NCI-H1105 treated with DMSO at 0.1 percent for 48 hours (cell line): ENCODE measurements around the gene GRIK5.
A peak's percentile ranks its signal among the peaks of the same experiment; 100 is the strongest.
"Not testable (repeated sequence)": the region's sequence is repeated elsewhere in the genome, so short reads cannot be mapped to it uniquely, and the experiment has no call there.

Experiments
- DNase-seq: peaks from one replicate; lab custom pipeline; 2025; lab: John Stamatoyannopoulos, UW

Gene GRIK5

DNA sequence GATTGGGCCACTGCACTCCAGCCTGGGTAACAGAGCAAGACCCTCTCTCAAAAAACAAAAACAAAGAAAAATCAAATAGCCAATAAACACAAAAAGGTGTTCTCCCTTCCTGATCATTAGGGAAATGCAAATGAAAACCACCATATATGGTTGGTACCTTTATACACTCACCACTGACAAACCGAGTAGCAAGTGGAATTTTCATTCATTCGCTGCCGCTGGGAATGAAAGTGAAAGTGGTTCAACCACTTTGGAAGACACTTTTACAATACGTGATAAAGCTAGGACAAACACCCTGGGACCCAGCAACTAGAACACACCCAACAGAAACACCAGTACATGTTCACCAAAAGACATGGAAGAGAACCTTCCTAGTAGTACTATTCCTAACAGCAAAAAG is 21.0 kb downstream of the GRIK5 start:
- DNase-seq: no peak

DNA sequence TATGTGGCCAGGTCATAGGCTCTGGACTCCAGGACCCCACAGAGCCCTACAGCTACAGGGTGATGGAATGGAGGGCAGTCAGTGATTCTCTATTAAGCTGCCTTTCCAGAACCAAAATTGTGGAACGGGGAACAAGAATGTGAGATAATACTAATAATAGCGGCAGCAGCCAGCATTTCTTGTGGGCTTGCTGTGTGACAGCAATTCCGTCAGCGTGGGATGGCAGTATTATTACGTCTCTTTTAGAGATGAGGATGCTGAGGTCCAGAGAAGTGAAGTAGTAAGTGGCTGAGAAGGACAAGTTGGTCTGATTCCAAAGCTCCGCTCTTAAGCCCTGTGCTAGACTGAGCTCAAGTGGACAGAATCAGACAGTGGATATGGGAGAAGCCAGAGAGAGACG is 24.4 kb downstream of the GRIK5 start:
- no peak for DNase-seq

DNA sequence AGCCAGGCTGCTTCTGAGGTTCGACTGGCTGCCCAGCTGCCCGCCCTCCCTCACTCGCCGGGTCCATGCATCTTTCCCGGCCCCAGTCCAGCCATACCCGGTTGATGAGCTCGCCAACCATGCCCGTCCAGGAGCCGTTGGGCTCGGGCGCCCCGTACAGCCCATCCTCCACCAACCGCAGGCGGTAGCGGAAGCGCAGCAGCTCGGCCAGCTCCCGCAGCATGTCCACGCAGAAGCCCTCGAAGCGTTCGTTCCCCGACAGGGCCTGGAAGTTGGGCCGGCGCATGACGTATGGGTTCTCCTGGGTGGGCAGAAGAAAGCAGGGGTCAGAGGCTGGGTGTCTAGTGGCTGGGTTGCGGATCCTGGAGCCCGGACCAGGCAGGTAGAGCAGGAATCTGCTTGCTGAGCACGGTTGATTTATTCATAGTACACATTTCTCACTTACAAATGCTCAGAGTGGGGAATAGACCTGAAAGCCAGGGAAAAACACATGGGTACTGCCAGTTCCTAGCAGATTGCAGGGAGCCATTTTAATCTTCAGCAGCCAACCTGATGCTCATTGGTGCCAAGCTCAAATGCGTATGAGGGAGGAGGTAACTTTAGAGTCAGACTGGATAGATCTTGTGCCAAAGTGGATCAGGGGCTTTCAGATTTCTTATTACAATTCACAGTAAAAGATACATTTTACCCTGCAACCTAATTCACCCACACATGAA is 27.4 kb downstream of the GRIK5 start:
- no peak for DNase-seq

DNA sequence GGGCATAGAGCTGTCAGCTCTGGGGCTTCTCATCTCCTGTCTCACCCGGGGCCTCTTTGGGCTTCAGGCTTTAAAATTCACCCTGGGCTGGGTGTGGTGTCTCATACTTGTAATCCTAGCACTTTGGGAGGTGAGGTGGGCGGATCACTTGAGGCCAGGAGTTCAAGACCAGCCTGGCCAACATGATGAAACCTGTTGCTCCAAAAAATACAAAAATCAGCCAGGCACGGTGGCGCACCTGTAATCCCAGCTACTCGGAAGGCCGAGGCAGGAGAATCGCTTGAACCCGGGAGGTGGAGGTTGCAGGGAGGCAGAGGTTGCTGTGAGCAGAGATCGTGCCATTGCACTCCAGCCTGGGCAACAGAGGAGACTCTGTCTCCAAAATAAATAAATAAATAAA is 29.5 kb downstream of the GRIK5 start:
- not testable (repeated sequence) for DNase-seq

DNA sequence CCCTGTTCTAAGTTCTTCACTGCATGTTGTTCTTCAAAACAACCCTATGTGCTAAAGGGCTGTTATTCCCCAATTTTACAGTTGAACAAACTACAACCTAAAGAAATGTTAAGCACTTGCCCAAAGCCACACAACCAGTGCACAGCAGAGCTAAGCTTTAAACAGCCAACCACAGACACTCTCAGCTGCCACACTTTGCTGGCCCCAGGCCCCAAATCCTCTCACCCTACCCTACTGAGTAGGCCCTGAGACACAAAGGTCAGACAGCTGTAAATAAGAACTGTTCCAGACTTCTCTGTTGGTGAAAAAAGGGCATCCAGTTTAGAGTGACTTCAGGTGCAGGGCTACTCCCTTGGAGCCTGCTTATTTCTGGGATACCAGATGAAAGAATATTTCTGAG is 30.0 kb downstream of the GRIK5 start:
- no peak for DNase-seq

DNA sequence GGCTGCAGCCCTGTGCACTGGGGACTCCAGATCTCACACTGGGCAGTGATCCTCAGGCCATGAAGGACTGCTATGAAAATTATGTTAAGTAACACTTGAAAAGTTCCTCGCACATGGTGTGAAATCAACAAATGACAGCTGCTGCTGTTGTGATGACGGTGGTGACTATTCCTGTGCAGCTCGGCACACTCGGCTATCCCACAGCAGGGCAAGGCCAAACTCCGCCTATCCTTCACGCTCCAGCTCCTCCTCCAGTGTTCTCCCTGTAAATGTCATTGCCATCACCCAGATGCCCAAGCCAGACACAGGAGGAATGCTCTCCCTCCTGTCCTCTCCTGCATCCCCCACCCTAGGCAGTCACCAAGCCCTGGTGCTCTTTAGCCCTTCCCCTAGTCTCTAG is 31.3 kb downstream of the GRIK5 start:
- DNase-seq: no peak

GRCh38 chr19:42037649-42038048 is 32.4 kb downstream of the GRIK5 start:
- DNase-seq: no peak

GRCh38 chr19:42034640-42035391 is 35.2 kb downstream of the GRIK5 start:
- peak; percentile 78 for DNase-seq

- no peak for DNase-seq
Measured at GRCh38 chr19:42033413-42033812, 36.6 kb downstream of the GRIK5 start.

DNA sequence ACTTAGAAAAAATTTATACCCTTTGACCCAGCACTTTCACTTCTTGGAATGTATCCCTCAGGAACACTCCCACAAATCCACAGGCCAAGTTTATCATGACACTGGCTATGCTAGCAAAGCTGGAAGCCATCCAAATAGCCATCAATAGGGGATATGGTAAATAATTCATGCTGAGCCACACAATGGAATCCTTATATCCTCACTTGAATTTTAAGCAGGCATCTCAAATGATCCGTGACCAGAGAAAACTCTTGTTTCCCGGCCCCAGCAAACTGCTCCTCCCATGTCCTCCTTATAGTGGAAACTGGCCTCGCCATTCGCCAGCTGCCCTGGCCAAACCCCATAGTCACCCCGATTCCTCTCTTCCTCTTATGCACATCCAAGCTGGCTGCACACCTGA is 37.6 kb downstream of the GRIK5 start:
- peak; percentile 95 for DNase-seq

DNA sequence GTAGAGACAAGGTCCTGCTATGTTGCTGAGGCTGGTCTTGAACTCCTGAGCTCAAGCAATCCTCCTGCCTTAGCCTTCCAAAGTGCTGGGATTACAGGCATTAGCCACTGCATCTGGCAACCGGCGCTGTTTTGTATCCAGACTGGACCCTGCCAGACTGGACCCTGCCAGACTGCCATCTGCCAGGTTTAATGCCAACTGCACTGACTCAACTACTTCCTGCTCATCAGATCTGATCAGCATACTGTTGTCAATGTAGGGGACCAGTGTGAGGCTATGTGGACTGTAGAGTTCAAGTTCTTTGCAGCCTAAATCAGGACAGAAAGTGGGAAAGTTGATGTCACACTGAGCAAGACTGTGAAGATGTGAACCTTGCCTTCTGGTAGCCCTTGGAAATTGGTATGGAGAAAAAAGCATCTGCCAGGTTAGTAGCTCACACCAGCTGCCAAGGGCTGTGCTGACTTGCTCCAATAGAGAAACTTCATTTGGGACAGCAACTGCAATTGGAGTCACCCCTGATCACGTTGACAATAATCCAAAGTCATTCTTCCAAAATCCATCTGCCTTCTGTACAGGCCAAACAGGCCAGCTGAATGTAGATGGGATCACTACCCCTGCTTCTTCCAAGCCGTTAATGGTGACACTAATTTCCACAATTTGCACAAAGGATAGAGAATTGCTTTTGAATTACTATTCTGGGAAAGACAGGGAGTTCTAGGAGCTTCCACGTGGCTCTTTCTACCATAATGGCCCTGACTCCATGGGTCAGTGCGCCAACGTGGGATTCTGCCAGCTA is 39.2 kb downstream of the GRIK5 start:
- no peak for DNase-seq

DNA sequence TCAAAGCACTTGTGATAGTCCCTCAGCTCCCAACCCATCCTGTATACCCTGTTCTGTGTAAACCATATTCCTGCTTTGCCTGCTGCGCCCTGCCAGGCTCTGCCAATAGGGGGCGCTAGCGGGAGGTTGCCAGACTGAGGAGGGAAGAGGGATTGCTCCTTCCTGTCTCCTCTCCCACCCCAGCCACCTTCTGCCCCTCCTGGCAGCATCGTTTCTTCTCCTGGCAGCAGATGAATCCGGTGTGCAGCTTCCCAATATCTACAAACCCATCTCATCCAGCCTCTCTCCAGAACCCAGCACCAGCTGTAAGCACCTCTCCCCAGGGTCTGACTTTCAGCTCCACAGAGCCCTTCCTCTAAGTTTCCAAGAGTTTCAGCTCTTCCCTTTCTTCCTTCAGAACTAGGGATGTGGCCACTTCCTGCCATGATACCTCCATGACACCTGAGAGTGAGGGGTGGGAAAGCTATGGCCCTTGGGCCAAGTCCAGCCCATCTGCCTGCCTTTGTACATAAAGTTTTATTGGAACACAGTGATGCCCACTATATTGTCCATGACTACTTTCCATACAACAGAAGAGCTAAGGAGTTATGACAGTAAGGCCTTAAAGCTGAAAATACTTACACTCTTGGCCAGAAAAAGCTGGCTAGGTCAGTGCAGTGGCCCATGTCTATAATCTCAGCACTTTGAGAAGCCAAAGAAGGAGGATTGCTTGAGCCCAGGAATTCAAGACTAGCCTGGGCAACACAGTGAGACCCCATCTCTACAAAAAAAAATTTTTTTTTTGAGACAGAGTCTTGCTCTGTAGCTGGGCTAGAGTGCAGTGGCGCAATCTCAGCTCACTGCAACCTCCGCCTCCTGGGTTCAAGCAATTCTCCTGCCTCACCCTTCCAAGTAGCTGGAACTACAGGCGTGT is 41.4 kb downstream of the GRIK5 start:
- no peak for DNase-seq

GRCh38 chr19:42024622-42025111 is 45.3 kb downstream of the GRIK5 start:
- no peak for DNase-seq

- DNase-seq: no peak
Measured at GRCh38 chr19:42023943-42024260, 46.1 kb downstream of the GRIK5 start.

DNA sequence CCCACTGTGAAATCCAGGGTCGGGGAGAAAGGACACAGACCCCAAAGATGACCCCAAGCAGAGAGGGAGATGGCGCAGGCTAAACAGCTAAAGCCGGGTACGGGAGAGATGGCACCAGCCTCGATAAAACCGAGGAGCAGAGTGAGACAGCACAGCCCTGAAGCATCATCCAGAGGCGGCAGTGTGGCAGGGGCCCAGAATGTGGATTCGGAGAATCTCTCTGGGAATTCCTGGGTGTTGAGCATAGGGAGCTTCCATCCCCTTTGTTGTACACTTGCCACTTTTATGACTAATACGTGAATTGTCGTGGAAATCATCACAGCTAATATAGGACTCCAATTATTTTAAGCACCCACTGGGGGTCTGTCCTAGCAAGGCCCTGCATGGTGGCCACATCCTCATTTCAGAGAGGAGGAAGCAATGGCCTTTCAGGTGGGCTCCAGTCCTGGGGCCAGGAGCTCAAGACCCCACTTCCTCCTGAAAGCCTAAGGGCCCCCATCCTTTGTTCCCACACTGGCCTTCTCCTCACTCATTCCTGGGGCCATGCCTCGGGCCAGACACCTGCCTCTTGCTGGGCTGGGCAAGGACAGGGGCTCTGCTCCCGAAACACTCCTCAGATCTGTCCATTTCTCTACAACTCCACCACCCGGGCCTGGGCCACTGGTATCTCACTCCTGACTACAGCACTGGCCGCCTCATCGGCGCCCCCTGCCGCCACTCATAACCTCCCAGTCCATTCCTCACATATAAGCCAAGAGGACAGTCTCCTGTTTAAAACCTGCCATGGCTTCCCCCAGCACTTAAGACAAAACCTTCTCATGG is 46.7 kb downstream of the GRIK5 start:
- no peak for DNase-seq

GRCh38 chr19:42022616-42023015 is 47.4 kb downstream of the GRIK5 start:
- DNase-seq: no peak

DNA sequence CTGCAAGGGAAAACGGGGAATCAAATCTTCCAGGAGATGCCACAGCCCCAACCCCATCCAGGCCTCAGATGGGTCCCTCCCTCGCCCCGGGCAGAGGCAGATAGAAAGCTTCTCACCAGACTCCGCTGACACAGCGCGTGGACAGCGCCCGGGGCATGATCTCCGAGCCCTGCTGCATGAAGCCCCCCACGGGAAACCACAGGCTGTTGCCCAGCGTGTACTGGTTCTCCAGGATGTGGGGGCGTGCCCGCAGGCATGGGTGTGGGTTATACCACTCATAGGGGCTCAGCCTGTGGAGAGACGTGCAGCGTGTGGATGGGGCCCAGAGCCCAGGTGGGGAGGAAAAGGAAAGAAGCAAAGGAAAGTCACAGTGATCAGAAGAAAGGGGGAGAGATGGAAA is 48.8 kb downstream of the GRIK5 start:
- DNase-seq: no peak

DNA sequence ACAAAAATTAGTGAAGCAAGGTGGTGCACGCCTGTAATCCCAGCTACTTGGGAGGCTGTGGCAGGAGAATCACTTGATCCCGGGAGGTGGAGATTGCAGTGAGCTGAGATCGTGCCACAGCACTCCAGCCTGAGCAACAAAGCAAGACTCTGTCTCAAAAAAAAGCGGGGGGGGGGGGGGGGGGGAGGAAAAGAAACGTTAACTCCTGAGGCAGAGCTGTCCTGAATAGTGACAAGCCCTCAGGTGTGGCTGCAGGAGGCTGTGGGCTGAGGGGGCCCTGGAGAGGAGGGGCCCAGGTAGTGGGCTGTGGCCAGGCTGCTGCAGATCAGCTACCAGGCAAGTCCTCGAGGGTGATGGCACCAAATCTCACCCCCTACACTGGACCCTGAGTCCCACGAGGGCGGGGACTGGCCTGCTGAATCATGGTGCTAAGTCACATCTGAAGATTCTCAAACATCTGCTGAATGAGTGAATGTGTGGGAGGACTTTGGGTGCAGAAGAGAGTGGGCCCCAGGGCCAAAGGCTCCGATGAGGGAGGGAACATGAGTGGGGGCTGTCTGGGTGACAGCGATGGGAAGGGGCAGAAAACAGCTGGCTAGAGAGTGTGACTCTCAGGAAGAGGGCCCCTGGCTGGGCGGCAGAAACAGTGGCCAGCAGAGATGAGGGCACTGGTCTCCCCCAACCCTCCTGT is 51.4 kb downstream of the GRIK5 start:
- no peak for DNase-seq

DNA sequence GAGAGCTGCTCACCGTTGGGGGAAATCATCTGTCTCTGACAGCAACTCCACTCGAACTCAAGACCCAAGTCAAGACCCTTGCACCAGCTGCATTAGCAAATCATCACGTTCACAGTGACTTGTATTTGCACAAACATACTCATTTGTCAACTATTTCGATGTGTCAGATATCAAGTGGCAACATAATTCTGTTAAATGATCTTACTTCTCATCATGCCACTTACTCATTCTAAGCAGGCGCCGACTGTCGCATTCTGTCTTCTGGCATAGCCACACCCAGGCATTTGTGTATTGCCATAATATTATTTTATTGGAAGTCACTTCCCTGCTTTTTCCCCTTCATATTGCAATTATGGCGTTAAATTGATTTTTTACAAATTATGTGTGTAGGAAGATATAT is 53.0 kb downstream of the GRIK5 start:
- DNase-seq: no peak

DNA sequence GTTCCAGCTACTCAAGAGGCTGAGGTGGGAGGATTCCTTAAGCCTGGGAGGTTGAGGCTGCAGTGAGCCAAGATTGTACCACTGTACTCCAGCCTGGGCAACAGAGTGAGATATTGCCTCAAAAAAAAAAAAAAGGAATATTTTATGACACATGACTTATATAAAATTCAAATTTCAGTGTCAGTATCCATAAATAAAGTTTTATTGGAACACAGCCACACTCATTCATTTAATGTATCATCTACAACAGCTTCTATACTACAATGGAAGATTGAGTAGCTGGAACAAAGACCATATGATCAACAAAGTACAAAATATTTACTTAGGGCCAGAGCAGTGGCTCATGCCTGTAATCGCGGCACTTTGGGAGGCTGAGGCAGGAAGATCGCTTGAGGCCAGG is 57.3 kb downstream of the GRIK5 start:
- not testable (repeated sequence) for DNase-seq
